NCI-H1417 (cell line): ENCODE data around the gene SORCS2.

Experiments
- DNase-seq, 3 experiments: peaks; one replicate each; lab custom pipeline; 2025; lab: John Stamatoyannopoulos, UW

The SORCS2 gene

DNA sequence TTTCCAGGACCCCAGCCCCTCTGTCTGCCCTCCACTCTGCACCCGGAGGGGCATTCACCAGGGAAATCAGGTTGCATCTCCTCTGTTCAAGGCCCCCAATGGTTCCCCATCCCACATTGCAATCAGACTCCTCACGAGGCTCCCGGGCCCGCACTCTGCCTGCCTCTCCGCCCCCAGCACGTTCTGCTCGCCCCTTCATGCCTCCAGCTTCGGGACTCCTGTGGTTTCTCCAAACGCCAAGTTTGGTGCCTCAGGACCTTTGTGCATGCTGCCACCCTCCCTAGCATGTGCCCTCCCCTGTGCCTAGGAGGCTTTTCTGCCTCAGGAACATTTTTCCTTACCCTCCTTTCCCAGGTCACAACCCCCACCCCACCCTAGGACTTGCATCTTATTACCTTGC, 426.0 kb downstream of the SORCS2 start:
- DNase-seq, result no peak

DNA sequence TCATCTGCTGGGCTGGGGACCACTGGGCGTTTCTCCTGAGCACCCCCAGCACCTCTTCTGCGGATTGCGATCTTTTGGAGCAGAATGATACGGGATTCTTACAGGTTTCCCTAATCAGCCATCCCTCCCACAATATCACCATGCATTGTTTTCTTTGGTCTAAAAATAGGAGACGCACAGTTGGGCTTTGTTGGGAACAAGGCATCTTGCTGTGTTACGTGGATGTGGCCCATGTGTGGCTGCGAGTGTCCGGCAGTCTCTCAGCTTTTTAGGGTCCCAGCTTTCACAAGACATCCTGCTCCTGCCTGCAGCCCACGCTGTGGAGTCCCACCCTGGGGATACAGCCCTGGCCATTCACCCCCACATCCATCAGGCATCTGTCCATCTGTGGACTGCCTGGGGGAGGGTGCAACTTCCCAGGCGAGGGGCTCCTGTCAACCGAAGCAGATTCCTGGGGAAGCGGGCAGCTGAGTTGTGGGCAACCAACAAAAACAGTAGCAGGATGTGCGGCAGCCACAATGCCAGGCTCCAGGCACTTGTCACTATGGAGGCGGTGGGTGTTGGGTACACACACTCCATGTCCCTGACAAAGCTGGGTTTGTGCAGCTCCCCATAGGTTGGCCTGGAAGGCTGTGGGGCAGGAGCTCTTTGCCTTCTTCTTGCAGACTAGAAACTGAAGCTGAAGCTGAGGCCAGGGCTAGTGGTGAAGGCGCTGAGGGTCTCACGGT, 427.9 kb downstream of the SORCS2 start:
- no peak for DNase-seq

GRCh38 chr4:7620814-7621176, 428.5 kb downstream of the SORCS2 start:
- DNase-seq, result no peak

DNA sequence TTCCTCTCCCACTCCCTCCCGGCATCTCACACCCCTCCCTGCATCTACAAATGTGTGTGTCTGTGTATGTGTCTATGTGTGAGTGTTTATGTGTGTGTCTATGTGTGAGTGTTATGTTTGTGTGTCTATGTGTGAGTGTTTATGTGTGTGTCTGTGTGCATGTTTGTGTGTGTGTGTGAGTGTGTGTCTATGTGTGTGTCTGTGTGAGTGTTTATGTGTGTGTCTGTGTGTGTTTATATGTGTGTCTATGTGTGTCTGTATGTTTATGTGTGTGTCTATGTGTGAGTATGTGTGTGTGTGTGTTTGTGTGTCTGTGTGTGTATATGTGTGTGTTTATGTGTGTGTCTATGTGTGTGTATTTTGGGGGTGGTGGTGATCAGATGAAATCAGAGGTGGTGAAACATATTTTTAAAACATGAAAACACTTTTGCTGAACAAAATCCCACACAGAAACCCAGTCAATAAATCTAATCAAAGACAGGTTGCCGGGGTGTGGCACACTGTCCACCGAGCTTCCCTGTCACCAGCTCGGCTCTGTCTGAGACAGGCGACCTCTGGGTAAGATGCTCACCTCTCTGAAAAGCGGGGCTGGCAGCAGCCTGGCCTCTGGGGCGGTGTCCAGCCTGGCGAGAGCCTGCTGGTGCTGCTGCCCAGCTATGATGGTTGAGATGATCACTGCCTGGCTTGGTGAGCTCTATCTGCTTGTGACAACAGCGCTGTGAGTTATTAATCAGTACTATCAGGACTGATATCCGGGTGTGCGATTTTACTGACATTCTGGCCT, 429.1 kb downstream of the SORCS2 start:
- DNase-seq, result no peak

GRCh38 chr4:7622371-7622770, 430.0 kb downstream of the SORCS2 start:
- DNase-seq, result no peak

DNA sequence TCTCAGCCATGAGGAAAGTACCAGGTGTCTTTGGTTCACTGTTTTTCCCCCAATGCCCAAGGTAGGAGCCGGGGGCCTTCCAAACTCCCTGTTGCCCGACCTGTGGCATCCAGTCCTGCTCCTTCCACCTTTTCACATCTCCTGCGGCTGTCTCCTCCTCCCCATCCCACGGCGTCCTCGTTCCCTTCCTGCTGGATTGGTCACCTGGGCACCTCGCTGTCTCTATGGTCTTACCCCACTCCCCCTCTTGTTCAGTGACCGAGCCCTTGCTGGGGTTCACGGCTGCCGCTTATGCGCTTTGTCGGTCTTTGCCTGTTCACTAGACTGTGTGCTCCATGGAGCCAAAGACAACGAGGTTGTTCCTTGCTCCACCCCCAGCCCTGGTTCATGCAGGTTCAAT, 431.1 kb downstream of the SORCS2 start:
- no peak for DNase-seq

DNA sequence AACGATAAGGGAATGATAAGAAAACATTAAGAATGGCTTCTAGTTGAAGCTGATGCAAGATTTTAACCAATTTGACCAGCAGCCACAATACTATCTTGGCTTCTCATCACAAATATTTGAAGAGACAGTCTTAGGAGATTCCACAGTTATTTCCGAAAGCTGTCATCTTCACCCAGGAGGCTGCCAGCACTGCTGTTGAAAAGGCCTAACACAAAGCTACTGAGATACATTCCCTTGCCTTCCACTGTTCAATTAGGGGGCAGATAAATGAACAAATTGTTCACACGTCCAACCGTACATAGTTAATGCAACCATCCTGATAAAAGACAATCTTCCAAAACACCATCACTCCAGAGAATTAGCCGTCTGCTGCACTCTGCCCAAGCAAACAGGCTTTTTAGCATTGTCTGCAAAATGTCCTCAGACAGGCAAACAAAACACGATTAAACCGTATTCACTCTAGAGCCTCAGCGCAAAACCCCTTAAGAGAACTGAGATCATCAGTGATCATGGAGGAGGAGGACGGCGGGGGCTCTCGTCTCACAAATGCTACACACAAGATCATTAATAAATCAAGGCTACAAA, 432.1 kb downstream of the SORCS2 start:
- DNase-seq, result peak in 2 of 3 experiments; percentile 34 to 74

DNA sequence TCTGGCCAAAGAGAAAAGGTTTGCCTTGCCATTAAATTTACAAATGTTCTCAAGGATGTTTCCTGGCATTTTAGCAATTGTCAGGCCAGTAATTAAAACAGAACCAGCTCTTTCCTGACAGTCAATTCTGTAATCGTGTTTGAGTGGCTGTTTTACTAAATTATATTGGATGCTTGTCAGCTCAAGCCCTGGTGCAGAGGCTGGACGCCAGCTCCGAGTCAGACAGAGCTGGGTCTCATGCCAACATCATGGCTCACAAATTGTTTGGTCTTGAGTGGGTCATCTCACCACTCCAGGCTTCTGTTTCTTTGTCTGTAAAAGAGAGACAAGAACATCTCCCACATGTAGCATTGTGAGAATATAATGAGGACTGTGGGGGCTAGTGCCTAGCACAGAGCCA, 432.7 kb downstream of the SORCS2 start:
- DNase-seq, result peak in 1 of 3 experiments; percentile 73

- no peak for DNase-seq
These were observed 434.2 kb downstream of the SORCS2 start for GRCh38 chr4:7626531-7626930.

DNA sequence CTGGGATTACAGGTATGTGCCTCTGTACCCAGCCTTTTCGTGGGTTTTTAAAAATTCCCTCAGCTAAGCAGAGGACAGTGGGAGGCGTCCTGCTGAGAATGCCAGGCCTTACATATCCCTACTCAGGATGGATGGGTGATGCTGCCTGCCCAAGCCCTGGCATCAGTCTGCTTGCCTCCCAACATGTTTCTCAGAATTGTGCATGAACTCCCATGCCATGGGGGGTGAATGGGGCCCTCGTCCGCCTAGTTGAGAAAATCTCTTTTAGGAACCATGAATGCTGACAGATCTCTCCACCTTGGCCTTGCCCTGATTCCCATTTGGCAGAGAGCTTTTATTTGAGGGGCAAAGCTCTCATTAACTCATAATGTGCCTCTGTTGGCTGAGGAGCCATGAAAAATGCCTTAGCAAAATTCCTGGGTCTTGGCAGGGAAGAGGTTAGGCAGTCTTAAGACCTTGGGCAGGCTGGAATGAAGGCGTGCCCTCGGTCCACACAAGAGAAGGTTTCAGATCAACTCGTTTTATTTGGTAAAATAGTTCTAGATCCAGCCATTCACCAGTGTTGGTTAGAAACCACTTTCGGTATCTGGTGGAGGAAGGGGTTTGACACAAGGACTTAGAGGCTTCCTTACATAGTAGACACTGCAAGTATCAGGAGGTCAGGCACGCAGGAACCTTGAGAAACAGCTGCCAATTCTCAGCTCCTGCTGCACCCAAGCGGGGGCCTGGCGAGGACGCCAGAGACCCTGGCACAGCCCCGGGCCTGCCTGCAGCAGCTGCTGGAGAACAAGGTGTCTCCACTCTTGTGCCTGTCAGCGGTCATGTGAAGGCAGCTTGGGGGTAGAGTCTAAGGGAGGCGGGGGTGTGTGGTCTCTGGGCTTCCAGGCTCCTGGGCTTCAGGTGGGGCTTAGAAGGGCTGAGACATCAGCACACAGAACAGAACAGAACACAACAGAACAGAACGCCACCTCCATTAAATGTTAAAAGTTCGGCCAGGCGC, 435.2 kb downstream of the SORCS2 start:
- DNase-seq, result no peak

- DNase-seq, result no peak
These were observed 436.1 kb downstream of the SORCS2 start for GRCh38 chr4:7628432-7628831.

DNA sequence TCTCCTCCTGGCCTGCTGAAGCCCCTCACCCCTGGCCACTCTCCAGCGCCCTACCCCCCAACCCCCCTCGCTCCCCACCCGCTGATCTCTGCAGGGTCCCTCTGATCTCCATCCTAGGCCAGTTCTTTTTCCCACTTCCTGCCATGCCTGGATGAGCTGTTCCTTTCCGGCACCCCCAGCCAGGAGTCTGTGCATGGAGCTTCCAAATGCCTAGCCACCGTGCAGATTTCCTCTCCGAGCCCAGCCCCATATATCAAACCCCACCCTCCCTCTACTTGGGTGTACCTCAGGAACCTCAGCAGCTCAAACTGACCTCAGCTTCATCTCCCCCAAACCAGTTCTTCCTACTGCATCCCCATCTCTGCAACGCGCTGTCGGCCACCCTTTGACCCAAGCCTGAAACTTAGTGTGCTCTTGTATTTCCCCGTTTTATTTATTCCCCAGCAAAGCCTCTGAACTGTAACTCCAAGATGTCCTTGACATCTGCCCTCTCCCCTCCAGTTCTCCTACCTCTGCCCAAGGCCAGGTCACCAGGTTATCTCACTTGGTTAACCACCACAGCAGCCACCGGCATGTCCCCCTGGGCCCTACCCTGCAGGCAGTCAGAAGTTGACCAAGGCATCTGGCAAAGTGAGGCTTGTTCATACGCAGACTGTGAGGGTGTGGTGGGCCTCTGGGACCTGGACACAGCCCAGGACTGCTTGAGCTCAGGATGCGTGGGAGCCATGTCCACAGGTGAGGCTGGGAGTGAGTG, 437.3 kb downstream of the SORCS2 start:
- no peak for DNase-seq

DNA sequence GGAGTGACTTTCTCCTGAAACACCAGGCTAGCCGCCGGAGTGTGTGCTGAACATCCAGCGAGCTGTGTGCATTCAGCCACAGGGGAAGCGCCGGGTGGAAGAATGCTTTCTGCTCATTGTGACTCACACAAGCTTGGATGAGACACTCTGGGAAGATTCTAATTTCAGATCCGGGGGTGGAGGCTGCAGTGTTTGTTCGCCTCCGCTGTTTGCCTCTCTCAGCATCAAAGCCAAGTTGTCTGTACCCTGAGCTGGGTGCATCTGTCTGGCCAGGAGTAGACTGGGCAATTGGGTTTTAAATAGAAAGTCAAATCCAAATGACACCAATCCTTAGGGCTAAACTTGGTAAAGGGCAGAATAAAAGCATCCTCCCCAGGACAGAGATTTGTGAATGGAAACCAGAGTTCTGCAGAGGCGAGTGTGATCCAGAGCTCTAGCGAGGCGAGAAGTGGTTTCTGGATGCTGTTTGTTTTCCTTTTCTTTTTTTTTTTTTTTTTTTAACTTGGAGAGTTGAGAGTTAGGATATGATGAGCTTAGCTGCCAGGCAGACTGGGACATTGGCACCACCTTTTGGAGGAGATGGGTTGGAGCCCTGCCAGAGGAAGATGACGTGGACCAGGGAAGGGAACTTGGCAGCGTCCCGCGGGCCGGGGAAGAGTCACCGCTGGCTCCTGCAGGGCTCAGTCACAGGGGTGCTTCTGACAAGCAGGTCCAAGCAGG, 438.4 kb downstream of the SORCS2 start:
- peak in 1 of 3 experiments; percentile 19 for DNase-seq

- no peak for DNase-seq
These were observed 439.1 kb downstream of the SORCS2 start for GRCh38 chr4:7631288-7632014.

- DNase-seq, result no peak
These were observed 440.0 kb downstream of the SORCS2 start for GRCh38 chr4:7632341-7632740.

DNA sequence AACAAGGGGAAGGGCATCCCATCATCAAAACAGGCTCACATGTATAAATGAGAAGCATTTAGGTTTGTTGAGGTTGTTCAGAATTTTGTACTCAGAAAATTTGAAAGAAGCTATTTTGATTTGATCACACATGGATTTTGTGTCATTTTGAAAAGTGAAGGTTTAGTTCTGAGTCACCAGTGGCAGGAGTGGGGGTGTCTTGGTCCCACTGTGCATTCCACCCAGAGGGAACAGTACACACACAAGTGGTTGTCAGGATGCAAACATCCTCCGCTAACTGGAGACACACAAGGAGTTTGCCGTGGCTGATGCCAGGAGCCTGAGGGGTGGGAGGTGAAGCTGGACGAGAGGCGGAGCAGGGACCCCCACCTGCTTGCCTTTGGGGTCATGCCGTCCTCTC, 440.6 kb downstream of the SORCS2 start:
- DNase-seq, result no peak

- no peak for DNase-seq
These were observed 442.4 kb downstream of the SORCS2 start for GRCh38 chr4:7634661-7635251.

GRCh38 chr4:7635445-7636239, 443.3 kb downstream of the SORCS2 start:
- DNase-seq, result peak in 1 of 3 experiments; percentile 40

- no peak for DNase-seq
These were observed 443.8 kb downstream of the SORCS2 start for GRCh38 chr4:7636240-7636508.
